Stimulated activated CD4-positive, alpha-beta T cell treated with anti-CD3 and anti-CD28 coated beads, Interleukin-1b, Interleukin-23, amount 100 ng/mL, for 1 hour (primary cell): ENCODE data around the gene SEPTIN2.
"Not testable (repeated sequence)": the region's sequence is repeated elsewhere in the genome, so short reads cannot be mapped to it uniquely, and the experiment has no call there.

Experiments used
- DNase-seq, 2 donors: peaks; one replicate each; pipeline ENCODE4 v3.0.0-alpha.2; 2020; ENCODE audit warnings: low read depth in 2 of 2

SEPTIN2 gene

GRCh38 chr2:241350878-241351639, 35.3 kb downstream of the SEPTIN2 start:
- no peak for DNase-seq

DNA sequence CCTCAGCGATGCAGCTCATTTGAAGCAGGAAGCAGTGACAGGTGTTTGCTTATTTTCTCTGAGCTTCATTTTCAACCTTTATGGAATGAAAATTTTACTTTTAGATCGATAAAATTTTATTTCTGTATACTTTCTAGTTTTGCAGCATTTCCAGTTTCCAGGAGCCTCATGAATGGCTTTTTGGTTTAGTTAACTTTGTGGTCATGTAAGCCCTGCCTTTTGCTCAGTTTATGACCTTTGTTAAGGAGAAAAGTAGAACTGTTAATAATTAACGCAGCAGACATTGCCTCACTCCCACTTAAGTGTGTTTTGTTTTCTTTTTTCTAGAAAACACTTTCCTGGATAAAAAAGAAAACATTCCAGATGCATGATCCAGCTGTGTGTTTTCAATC, 35.9 kb downstream of the SEPTIN2 start:
- no peak for DNase-seq

- DNase-seq = no peak
These were observed 36.5 kb downstream of the SEPTIN2 start for GRCh38 chr2:241352227-241352626.

DNA sequence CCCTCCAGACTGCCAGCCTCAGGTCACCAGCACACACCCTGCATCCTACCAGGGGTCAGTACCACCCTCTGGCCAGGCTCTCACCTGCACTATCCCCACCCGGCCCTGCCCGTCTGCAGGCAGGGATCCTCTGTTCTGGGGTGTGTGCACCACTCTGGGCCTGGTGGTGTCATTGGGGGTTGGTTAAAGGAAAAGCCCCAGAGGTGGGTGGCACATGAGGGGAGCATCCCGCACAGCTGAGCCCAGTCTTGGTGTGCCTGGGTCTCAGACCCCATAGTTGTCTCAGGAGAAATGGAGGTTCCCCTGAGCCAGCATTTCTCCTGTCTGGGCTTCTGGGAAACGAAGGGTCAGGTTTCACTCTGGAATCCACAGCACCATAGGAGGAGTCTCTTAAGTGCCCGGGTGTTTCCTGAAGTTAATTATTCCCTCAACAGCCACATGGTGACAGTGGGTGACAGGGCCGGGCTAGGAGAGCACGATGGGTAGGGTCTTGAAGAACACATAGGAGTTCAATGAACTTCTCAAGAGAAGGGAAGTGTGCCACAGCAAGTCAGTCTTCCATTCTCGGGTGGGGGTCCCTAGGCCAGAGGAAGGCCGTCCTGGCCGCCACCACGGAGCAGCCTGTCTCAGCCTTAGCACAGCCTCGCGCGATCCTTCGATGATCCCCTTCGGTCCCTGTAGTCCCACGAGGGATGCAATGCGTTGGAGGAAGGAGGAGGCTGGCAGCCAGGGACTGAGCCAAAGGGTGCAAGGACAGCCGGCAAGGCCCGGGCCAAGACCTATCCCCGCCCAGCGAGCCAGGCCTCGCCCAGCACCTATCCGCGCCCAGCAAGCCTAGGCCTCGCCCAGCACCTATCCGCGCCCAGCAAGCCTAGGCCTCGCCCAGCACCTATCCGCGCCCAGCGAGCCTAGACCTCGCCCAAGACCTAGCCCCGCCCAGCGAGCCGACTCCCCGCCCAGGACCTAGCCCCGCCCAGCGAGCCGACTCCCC, 39.2 kb downstream of the SEPTIN2 start:
- peak; percentile 29 to 45 for DNase-seq

GRCh38 chr2:241355983-241356870, 40.5 kb downstream of the SEPTIN2 start, which contains the start of gene FARP2:
Gene FARP2, plus strand, starts transcription at chr2:241356285. Its CDS starts 16,823 bp downstream, at chr2:241373108.
- peak; percentile 90 to 96 for DNase-seq

- DNase-seq = no peak
These were observed 41.1 kb downstream of the SEPTIN2 start for GRCh38 chr2:241356871-241357260.

DNA sequence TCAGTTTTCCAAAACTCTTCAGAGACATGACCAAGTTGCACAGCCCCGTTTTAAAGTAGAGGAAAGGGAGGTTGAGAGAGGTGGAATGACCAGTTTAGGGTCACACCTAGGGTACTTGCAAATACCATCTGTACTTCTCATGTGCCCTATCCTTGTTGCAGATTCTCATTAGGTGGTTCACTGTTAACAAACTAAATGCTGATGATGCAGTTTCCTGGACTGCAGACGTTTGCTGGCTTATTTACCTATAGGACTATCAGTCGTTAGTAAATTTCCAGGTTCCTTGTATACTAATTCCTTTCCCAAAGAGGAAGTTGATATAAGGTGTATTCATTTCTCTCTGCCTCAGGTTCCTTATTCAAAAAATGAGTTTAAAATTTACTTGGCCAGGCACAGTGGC, 41.8 kb downstream of the SEPTIN2 start:
- no peak for DNase-seq

DNA sequence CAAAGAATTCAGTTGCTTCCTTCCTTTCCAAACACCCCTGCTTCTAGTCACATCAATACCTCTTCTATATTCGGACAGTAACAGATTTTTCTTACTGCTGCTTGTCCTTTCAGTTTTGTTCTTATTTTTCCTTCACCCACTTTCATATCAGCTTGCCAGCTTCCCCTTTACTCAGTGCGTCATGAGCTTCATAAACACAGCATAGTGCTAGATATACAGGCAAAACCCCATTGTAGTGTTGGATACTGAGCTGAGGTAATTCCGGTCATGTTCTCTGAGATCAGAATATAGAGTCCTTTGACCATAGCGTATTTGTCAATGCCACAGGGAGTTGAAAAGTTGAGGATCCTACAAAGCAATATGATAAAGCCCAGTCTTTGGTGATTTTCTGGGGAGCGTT, 42.7 kb downstream of the SEPTIN2 start:
- DNase-seq = no peak

DNA sequence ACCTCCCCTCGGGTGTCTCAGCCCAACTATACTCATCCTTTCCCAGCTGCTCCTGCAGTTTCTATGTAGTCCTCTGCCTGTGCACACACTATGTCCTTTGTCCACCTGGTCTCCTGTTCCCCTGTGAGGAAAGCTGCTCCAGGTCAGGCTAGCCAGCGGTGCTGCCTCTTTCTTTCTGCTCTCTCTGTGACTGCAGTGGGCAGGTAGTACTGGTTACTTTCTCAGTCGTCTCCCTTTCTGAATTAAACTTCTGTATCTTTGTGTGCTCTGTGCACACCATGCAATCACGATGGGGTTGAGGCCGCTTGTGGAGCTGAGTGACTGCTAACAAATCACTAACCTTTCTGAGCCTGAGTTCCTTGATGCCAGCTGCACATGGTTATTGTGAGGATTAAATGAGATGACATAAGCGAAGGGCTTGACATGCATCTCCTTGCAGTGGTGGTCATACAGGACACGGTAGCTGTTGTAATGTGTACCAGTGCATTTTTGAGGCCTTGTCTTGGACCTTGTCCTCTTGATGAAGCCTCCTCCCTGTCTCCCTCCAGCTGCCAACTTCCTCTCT, 43.8 kb downstream of the SEPTIN2 start:
- no peak for DNase-seq

DNA sequence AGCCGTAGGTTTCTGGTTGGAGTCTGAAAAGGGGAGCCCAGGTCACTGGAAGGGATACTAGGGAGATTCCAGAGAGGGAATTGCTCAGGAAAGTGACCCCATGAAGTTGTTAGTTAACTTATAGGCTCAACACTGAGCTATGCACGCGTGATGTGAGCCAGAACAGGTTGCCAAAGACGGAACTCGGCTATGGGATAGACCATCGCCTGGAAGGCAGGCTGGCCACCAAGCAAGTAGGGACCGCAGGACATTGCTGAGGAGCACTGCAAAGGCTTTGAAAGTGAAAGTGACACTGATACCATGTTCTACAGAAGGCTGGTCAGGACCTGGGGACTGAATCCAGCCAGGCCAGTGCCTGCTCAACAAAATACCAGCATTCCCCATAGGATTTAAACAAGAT, 47.7 kb downstream of the SEPTIN2 start:
- no peak for DNase-seq

GRCh38 chr2:241364781-241365180, 49.1 kb downstream of the SEPTIN2 start:
- DNase-seq = no peak

- no peak for DNase-seq
These were observed 51.0 kb downstream of the SEPTIN2 start for GRCh38 chr2:241366678-241367077.

DNA sequence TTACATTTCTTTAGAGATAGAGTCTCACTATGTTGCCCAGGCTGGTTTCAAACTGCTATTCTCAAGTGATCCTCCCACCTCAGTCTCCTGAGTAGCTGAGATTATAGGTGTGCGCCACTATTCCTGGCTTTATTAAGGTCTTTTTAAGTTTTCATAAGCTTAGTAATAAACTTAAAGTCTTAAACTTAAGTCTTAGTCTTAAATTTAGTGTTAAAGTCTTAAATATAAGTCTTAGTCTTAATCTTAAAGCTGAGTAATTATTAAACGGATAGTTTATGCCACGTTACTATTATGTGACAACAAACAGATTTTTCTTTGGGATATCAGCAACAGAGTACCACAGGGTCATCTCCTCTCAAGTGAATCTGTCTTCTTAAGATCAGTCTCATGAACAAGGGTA, 52.9 kb downstream of the SEPTIN2 start:
- no peak for DNase-seq

DNA sequence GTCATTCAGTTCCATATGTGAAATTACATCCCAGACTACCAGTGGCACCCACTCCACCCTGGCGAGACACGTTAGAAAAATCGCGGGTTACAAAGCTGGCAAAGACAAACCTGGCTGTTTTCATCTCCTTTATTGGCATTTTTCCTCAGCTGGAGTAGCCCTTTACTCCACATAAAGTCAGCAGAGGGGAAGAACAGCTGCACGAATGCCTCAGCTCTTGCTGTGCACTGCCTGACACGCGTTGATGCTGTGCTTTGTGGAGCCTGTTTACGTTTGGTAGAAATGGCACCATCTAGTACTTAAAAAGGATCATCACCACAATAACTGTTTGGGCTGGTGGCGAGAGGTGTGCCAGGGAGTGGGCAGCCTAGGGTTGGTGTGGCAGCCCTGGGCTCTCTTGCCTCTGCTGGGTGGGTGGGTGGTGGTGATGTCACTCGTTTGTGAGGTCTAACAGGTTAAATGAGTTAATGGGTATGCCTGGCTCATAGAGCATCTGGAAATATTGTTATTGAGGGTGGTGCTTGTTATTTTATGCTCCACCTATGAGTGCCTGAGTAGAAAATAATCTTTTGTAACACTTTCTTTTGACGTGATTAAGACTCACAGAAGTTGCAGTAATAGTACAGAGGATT, 56.8 kb downstream of the SEPTIN2 start:
- no peak for DNase-seq

DNA sequence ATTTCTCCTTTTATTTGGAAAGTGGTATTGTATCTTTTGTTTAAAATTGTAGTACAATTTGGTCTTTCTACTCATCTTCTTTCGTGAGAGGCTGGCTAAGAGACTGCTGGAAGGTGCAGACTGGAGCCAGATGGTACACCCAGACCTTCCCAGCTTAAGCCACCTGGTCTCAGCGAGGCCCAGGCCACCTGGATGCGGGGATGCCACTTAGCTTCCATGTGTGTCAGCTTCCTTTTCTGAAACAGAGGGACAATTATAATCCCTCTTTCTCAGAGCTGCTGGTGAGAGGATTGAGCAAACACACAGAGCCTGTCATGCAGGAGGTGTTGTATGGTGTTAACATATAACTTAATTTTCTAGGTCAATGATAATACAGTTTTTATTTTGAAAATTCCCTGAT, 57.7 kb downstream of the SEPTIN2 start:
- DNase-seq = no peak

GRCh38 chr2:241373906-241374305, 58.2 kb downstream of the SEPTIN2 start:
- not testable (repeated sequence) for DNase-seq

DNA sequence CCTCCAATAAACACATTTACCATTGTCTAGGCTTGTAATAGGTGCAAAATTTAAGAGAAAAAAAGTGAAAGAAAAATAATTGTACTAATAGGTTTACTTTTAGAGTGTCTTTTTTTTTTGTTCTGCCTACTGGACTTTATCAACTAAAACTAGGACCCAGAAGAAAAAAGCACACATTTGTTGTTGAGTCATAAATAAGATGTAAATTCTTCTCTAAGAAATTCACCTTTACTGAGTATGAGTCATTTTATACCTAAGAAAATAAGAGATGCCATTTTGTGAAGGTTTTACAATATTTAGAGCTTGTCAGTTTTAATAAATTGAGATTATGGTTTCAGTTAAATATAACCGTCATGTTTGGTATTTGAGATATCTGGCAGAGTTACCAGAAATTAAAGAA, 59.6 kb downstream of the SEPTIN2 start:
- DNase-seq = no peak

DNA sequence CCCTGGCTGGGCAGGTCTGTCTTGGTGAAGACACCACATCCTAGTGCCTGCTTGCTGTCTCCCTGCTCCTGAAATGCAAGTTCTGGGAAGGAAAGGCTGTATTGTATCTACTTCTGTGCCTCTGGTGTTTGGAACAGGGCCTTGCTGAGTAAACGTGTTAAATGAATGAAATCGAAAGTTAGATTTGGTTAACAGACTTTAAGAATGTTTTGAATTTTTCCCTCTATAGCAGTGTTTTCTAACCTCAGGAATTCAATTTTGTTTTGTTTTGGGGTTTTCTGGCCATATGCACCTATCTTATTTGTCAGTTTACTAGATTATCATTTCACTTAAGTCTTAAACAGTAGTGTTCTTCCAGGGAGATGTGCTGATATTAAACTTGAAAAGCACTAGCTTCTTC, 61.1 kb downstream of the SEPTIN2 start:
- DNase-seq = no peak

GRCh38 chr2:241378816-241379215, 63.1 kb downstream of the SEPTIN2 start:
- no peak for DNase-seq

- no peak for DNase-seq
These were observed 64.1 kb downstream of the SEPTIN2 start for GRCh38 chr2:241379481-241380480.
